Suppressor macrophage (primary cell): ENCODE results near the gene REPS2.

Experiments
- DNase-seq, 4 experiments: peaks; one replicate each; pipeline ENCODE4 v3.0.0-alpha.2; 2020 to 2022

REPS2 gene

GRCh38 chrX:17098516-17099247, 152.2 kb downstream of the REPS2 start:
- no peak for DNase-seq

DNA sequence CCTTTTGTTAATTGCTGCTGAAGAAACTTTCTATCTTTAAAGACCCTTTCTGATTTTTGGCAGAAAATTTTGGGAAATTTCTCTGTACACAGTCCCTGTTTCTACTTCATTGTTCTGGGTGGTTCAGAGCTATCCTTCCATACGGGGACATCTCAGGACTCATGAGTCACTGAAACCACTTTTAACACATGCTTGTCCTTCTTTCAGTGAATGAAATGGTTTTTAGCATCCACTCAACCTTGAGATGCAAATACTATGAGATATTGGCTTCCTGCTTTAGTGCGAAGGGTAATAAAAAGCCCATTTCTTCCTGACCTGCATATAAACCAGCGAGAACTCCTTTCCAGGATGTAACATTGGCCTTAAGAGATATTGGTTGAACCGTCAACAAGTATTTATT, 158.0 kb downstream of the REPS2 start:
- no peak for DNase-seq

DNA sequence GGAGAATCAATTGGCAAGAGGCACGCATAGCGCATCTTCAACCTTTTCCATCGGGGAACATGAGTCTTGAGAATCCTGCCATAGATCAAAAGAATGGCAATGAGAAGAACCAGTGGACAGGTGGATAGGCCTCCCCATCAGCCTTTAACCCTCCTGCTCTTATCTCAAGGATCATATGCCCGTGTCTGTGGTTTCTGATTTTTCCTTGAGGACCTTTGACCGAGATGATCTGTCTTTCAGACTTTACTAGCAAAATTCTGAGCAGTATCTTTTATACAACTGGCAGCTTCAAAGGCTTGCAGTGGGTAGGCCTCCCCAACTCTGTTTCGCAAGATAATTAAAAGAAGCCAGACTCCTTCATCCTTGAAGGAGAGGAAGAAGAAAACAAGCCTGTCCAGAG, 174.4 kb downstream of the REPS2 start:
- no peak for DNase-seq

DNA sequence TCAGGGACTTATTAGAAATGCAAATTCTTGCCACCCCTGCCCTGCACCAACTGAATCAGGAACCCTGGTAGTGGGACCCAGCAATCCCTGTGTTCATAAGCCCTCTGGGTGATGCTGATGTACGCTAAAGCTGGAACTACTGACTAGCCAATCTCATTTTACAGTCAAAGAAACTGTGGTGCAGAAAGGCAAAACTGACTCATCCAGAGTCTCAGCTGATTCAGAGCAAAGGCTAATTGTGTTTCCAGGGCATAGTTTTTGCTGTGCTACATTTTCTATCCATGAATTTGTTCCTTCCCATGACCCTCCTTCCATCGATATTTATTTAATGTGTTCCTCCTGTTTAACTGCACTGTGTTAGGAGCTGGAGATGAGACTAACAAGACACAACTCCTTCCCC, 207.5 kb downstream of the REPS2 start:
- no peak for DNase-seq

DNA sequence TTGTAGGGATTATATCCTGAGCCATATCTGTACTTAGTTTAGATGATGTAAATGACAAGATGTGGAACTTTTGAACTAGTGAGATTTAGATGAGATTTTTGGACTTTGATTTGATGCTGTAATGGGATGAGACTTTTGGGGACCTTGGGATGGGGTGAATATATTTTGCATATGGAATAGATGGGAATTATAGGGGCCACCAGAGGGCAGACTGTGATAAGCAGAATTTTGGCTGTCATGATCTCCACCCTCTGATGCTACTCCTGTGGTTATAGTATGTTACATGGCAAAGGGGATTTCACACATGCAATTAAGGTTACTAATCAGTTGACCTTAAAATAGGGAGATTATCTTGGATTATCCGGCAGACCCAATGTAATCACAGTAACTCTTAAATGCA, 214.5 kb downstream of the REPS2 start:
- no peak for DNase-seq

- no peak for DNase-seq
These were observed 215.5 kb downstream of the REPS2 start for GRCh38 chrX:17161991-17162390.

GRCh38 chrX:17164079-17164478, 217.6 kb downstream of the REPS2 start:
- DNase-seq = no peak

DNA sequence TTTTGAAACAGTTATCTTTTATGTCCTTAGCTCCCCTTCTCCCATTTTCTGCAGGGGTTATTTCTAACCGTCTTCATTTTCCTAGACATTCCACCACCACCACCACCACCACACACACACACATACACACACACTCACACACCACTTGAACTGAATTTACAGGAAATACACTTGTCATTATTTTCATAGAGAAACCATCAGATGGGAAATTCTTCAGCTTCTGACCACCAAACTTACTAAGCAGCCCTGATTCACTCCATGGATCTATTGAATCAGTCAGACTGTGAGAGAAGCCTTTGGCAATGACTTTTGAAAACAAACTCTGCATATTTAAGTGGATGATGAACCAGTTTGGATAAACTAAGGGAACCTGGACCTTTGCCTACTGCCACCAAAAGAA, 218.5 kb downstream of the REPS2 start:
- DNase-seq = no peak

- no peak for DNase-seq
These were observed 221.5 kb downstream of the REPS2 start for GRCh38 chrX:17167915-17168314.

- DNase-seq = no peak
These were observed 224.5 kb downstream of the REPS2 start for GRCh38 chrX:17170973-17171372.

DNA sequence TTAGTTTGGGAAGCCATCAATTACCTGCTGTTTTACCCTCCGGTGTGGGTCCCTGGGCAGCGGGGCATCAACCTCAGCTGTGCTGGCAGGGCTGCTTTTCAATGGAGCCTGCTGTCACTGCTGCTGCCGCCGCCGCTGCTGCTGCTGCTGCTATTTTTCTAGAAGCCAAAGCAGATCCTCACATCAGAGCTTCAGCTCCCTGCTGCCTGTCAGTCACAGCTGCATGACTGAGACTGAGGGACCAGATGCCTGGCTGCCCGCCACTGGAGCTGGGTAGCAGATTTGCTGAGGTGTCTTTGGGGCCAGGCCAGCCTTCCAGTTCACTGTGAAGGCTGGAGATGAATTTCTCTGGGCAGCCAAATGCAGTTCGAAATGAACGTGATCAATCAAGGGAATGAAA, 228.2 kb downstream of the REPS2 start:
- no peak for DNase-seq

DNA sequence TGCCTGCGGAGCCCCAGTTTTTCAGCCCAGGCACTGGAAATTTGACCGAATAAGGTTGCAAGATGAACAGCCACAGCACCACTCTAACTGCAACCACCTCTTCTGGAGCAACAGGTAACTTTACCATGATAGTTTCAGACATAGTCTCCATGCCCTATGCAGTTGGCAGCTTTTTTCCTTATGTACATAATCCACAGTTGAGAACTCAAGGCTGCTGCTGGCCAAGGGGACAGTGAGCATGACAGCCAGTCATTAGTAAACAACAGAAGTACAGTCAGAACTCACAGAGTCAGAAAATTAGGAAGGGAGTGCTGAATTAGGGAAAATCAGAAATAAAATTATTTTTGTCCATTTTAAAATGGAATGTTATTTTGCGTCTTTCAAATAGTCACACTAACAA, 235.9 kb downstream of the REPS2 start:
- DNase-seq = no peak

DNA sequence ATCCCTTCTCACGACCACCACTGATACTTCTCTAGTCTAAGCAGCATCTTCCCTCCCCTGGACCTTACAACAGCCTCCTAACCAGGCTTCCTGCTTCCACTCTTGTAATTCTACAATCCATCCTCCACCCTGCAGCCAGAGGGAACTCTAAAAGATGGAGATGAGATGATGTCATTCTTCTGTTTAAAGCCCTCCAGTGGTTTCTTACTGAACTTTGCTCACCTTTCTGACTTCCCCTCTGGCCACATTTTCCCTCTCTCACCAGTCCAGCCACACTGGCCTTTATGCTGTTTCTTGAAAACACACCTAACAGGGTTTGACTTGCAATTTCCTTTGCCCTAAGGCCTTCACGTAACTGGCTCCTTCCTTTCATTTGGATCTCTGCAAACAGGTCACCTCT, 237.1 kb downstream of the REPS2 start:
- no peak for DNase-seq

GRCh38 chrX:17185431-17185830, 239.0 kb downstream of the REPS2 start:
- DNase-seq = no peak

DNA sequence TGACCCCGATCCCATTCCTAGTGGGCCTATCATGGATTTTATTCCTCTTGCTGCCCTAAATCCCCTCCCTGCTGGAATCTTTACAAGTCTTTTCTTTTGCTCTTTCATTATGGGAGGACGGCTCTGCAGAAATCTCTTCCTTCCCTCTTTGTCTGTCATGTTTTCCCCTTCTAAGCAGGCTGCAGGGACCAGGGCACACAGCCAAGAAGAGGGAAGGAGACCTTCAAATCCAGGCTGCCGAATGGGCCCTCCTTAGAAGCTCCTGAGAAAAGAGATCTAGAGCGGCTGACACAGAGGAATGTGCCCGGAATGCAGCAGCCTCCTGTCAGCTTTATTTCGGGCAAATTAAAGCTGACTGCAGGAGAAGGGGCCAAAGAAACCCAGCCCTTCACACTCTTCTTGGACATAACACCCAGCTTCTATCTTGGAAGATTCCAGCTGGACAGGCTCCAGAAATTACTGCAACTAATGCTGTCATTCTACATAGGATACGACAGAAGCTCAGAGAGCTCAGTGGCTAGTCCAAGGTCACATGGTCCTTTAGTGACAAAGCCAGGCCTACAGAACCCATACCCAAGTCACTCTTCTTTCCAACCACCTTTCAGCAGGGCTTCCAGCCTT, 240.8 kb downstream of the REPS2 start:
- DNase-seq = no peak

- DNase-seq = no peak
These were observed 245.6 kb downstream of the REPS2 start for GRCh38 chrX:17192106-17192505.
